ENCODE measurements around the gene TSHZ1. TPM values are rescaled to one million over a fixed set of nuclear protein-coding genes. Genes with fewer than 3 reads are reported as not detected.

TSHZ1 gene, protein sequence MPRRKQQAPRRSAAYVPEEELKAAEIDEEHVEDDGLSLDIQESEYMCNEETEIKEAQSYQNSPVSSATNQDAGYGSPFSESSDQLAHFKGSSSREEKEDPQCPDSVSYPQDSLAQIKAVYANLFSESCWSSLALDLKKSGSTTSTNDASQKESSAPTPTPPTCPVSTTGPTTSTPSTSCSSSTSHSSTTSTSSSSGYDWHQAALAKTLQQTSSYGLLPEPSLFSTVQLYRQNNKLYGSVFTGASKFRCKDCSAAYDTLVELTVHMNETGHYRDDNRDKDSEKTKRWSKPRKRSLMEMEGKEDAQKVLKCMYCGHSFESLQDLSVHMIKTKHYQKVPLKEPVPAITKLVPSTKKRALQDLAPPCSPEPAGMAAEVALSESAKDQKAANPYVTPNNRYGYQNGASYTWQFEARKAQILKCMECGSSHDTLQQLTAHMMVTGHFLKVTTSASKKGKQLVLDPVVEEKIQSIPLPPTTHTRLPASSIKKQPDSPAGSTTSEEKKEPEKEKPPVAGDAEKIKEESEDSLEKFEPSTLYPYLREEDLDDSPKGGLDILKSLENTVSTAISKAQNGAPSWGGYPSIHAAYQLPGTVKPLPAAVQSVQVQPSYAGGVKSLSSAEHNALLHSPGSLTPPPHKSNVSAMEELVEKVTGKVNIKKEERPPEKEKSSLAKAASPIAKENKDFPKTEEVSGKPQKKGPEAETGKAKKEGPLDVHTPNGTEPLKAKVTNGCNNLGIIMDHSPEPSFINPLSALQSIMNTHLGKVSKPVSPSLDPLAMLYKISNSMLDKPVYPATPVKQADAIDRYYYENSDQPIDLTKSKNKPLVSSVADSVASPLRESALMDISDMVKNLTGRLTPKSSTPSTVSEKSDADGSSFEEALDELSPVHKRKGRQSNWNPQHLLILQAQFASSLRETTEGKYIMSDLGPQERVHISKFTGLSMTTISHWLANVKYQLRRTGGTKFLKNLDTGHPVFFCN (N-terminal part only)
- total RNA-seq, result 17.5 TPM

DNA sequence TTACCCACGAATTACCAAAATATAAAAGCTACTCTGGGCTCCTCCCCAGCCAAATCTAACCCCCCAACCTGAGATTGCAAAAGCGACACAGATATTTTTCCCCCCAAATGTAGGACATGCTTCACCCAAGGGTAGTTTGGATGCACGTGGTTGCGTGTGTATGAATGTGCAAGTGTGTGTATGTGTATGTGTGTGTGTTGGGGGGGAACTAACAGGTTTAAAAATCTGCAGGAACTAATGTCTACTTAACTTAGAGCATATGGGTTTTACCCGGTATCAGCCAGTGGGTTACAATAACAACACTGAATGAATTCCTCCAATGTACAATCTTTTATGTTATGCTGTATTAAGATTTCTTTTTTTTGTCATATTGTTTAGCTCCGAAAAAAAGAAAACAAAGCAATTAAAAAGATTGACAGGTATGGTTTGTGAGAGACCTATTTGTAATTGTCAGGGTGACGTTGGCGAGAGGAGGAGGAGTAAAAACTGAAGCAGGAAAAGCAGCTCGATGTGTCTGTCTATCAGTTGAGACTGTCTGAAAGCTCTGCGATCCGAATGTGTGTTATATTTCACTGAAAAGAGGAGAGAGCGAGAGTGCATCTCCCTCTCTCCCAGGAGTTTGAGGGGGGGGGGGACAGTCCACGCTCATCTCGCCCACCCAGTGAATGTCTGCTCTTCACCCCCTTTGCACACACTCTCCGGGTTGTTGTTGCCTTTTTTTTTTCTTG is at the start of gene TSHZ1:
Gene TSHZ1 (plus strand): TSS at position 524 of the 728 bp plus-strand sequence. CDS start 1,080 bp downstream, outside the sequence.

DNA sequence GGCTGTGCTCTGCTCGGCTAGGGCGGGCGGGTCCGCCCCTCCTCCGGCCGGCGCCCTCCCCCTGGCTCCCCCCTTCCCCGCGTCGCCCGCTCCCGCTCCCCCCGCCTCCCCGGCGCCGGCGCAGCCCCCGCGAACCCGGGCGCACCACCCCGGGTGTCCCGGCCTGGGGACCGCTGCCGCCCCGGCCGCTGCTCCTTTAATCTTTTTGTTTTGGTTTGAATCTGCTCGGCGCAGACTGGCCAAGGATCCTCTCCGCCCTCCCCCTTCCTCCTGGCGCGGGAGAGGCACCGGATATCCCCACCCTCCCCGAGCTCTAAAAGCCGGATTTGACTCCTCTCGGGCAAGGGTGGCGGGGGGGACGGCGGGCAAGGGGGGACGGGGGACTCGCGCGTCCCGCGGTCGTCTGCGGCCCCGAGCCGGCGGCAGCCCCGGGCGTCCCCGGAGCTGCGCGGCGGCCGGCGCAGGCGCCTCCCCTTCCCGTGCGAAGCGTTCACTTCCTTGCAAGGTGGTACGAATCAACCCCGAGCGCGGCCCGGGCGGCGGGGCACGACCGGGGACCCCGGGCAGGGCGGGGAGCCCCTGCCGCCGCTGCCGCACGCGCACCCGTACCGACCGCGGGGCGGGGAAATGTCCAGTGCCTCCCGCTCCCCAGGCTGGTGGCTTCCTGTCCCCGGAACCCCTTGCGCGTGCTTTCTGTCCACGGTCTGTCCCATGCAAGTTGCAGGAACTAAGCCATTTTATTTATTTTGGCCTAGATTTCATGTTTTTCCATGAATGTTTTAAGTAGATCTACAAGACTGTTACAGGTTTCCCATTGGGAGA is 1.3 kb upstream of the TSHZ1 start, which contains the start of gene PTGR3:
Gene PTGR3 (minus strand): TSS at position 11 of the 822 bp plus-strand sequence. CDS start 81 bp downstream, outside the sequence.

Other genes starting within 250 kb of the TSHZ1 start
- 23.7 TPM for gene PTGR3, start 1.7 kb upstream of the TSHZ1 start, total RNA-seq
- gene SMIM21, start 216.9 kb downstream of the TSHZ1 start, total RNA-seq, result not detected